HCT116 (cell line): Measurements from ENCODE around the gene CDKAL1.
A peak's percentile ranks its signal among the peaks of the same experiment; 100 is the strongest.

Experiments used
- CTCF ChIP-seq, 3 experiments: fragments of 200-600 bp in 1 of 3; sonication (generic) in 1 of 3; IDR thresholded peaks in 2 of 3; conservative IDR thresholded peaks in 1 of 3; 2 replicates each; pipeline ENCODE4 v1.5.1; 2012 to 2017; ENCODE audit warnings: low read depth in 2 of 3, low read length in 2 of 3, antibody characterized with exemption in 1 of 3, borderline replicate concordance in 1 of 3, control low read depth in 1 of 3, mild to moderate bottlenecking in 1 of 3, mixed read lengths in 1 of 3, mixed run types in 1 of 3, moderate library complexity in 1 of 3; ENCODE audit not compliant: insufficient read depth in 1 of 3
- RAD21 ChIP-seq: IDR thresholded peaks from 2 replicates; pipeline ENCODE4 v1.6.1; 2012; ENCODE audit warnings: low read depth, mild to moderate bottlenecking

- TF ChIP-seq CTCF (IDR thresholded peaks at IDR 0.05 in 2 of 3, conservative IDR thresholded peaks at IDR 0.05 in 1 of 3; ENCODE audit: borderline replicate concordance in 1 of 3, insufficient read depth in 1 of 3, low read depth in 2 of 3, low read length in 2 of 3) (no peak), RAD21 (peak; percentile 59)
Observed at GRCh38 chr6:20877008-20877937, 343.0 kb downstream of the CDKAL1 start.
